Nephron (organoid): ENCODE measurements around the gene CYRIA.

Experiments used
- H3K27ac Mint-ChIP-seq, 3 experiments: 2 replicates each; pipeline ENCODE4 v1.8.0; 2020; ENCODE audit warnings: mixed read lengths in 3 of 3, mild to moderate bottlenecking in 2 of 3, moderate library complexity in 1 of 3
- H3K27me3 Mint-ChIP-seq: 2 replicates; pipeline ENCODE4 v1.8.0; 2021; ENCODE audit warnings: low read depth, mild to moderate bottlenecking, moderate library complexity, mixed read lengths
- H3K36me3 Mint-ChIP-seq: 2 replicates; pipeline ENCODE4 v1.8.0; 2020; ENCODE audit warnings: low read depth, mixed read lengths
- H3K4me1 Mint-ChIP-seq: 2 replicates; pipeline ENCODE4 v1.8.0; 2020; ENCODE audit warnings: mixed read lengths
- H3K4me3 Mint-ChIP-seq, 3 experiments: 2 replicates each; pipeline ENCODE4 v1.8.0; 2020; ENCODE audit warnings: mild to moderate bottlenecking in 3 of 3, mixed read lengths in 3 of 3, moderate library complexity in 2 of 3
- H3K9me3 Mint-ChIP-seq: 2 replicates; pipeline ENCODE4 v1.8.0; 2020; ENCODE audit warnings: mixed read lengths
- TF ChIP-seq, protein P1 (sequence below), 3 experiments: fragments of 200-600 bp; sonication (generic); IDR thresholded peaks; one replicate each; pipeline ENCODE4 v1.5.0; 2021; ENCODE audit warnings: antibody characterized with exemption in 3 of 3; ENCODE audit not compliant: unreplicated experiment in 3 of 3

CYRIA gene

DNA sequence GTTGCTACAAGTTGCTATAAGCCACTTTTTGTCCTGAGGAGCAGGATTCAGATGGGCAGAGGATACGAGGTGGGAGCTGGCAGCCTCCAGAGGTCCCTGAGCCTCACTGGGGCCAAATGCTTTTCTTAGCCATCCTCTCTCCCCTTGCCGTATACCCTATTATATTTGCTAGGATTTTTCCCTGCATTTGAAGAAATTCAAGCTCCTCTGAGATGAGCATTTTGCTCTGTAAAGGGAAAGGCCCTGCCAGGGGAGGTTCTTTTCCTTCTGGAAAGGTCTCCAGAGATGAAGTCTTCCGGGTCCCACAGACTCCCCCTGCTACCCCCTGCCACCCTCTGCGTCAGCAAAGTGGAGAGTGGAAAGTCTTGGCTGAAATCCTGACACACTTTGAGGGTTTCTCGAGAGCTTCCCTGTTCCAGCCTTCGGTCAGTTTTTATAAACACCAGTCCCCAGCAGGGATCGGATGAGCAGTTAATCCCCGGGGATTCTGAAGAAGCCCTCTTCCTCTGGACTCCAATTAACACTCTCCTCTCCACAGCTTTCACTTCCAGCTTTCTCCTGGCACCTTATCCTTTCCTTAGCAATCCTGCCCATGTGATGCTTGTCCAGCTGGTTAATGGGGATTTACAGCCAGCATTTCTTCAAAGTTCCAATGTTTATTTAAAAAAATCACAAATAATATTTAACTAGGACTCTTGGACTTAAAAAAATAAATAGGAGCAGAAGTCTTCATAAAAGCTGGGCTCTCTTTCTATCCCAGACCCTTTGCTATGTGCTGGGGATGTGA is 13.1 kb downstream of the CYRIA start:
- Mint-ChIP-seq H3K27ac (peak overlapping the region; percentile 58 to 73 (median 67)), H3K9me3 (no peaks in the 10 kb centered on the region), H3K4me3 (peak overlapping the region in 2 of 3 experiments; percentile 5 to 11), H3K4me1 (peaks cover 80% of the 10 kb centered on the region), H3K36me3 (no peaks in the 10 kb centered on the region), H3K27me3 (peaks cover 3% of the 10 kb centered on the region)
- TF ChIP-seq, protein P1, sequence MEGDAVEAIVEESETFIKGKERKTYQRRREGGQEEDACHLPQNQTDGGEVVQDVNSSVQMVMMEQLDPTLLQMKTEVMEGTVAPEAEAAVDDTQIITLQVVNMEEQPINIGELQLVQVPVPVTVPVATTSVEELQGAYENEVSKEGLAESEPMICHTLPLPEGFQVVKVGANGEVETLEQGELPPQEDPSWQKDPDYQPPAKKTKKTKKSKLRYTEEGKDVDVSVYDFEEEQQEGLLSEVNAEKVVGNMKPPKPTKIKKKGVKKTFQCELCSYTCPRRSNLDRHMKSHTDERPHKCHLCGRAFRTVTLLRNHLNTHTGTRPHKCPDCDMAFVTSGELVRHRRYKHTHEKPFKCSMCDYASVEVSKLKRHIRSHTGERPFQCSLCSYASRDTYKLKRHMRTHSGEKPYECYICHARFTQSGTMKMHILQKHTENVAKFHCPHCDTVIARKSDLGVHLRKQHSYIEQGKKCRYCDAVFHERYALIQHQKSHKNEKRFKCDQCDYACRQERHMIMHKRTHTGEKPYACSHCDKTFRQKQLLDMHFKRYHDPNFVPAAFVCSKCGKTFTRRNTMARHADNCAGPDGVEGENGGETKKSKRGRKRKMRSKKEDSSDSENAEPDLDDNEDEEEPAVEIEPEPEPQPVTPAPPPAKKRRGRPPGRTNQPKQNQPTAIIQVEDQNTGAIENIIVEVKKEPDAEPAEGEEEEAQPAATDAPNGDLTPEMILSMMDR (IDR thresholded peaks at IDR 0.05; ENCODE audit: unreplicated experiment in 3 of 3) = no peak

DNA sequence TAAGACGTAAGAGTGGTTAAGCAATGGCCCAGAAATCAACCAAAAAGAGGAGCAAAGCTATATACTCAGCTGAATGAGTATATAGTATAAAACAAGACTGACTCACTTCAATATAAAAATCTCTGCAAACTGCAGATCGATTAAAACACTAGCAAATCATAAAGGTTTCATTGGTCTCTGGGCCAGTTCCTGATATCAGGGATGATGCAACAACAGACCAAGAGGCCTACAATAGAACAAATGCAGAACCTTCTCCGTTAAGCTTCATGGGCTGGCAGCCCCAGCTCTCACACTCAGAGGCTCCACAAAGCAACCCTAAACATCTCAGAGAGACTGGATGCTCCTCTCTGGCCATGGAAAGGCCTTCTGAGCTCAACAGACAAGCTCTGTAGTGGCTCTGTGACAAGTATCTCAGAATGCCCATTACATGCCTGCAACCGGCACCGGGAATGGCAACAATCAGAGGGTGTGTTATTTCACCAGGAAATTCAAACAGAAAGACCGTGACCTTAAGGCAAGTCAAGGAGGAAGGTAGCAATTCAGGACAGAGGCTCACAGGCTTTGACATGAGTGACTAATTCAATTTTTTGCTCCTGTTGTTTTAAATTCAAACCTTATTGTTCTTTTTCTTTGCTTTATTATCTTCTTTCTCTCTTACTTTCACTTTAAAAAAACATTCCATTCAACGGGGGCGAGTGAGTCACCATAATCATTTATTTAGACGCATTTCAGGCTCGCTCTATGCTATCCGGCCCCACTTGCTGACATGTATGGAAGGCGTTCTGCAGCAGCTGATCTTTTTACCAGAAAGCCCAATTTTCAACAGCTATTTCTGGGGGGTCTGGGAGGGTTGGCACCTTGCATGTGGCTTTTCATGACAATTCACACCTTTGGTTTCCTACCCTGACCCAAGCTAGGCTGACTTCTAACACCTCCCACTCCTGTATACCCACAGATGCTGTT is 15.1 kb downstream of the CYRIA start:
- TF ChIP-seq, protein P1 (IDR thresholded peaks at IDR 0.05; ENCODE audit: unreplicated experiment in 3 of 3) = no peak
- peaks cover 78% of the 10 kb centered on the region for H3K4me1 Mint-ChIP-seq
- peaks cover 8% of the 10 kb centered on the region for H3K27me3 Mint-ChIP-seq
- peak overlapping the region in 2 of 3 experiments; percentile 56 to 85 for H3K27ac Mint-ChIP-seq
- H3K36me3 Mint-ChIP-seq = no peaks in the 10 kb centered on the region
- no peaks in the 10 kb centered on the region for H3K9me3 Mint-ChIP-seq
- H3K4me3 Mint-ChIP-seq = peak overlapping the region in 2 of 3 experiments; percentile 58 to 64

DNA sequence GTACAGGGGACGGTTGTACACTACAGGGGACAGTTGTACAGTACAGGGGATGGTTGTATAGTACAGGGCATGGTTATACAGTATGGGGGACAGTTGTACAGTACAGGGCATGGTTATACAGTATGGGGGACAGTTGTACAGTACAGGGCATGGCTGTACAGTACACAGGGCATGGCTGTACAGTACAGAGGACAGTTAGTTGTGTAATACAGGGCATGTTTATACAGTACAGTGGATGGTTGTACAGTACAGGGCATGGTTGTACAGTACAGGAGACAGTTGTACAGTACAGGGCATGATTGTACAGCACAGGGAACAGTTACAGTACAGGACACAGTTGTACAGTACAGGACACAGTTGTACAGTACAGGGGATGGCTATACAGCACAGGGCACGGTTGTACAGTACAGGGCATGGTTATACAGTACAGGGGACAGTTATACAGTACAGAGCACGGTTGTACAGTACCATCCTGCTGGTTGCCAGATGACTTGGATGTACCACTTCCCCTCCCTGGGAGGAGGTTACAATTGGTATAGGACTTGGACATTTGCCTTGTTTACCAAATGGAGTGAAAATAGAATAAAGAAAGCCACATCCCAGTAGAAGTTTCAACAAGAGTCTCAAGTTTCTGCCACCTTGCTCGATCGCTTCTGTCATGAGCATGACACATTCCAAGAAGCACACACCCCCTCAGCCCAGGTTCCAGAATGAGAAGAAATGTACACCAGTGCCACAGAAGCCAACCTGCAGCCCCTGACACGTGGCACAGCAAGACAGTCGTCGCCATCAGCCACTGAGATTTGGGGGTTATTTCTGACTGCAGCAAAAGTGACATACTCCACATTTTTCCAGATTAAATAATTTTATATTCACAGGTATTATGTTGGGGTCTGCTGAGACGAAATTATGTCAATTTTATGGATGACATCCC is 16.0 kb downstream of the CYRIA start:
- Mint-ChIP-seq H3K4me3 (no peak overlapping the region), H3K36me3 (no peaks in the 10 kb centered on the region), H3K27me3 (peaks cover 10% of the 10 kb centered on the region), H3K4me1 (peaks cover 75% of the 10 kb centered on the region), H3K9me3 (no peaks in the 10 kb centered on the region), H3K27ac (peak overlapping the region in 2 of 3 experiments; percentile 56 to 85)
- TF ChIP-seq, protein P1 (IDR thresholded peaks at IDR 0.05; ENCODE audit: unreplicated experiment in 3 of 3) = no peak

- no peak overlapping the region for H3K4me3 Mint-ChIP-seq
- peaks cover 72% of the 10 kb centered on the region for H3K4me1 Mint-ChIP-seq
- H3K36me3 Mint-ChIP-seq = no peaks in the 10 kb centered on the region
- peaks cover 10% of the 10 kb centered on the region for H3K27me3 Mint-ChIP-seq
- TF ChIP-seq, protein P1 (IDR thresholded peaks at IDR 0.05; ENCODE audit: unreplicated experiment in 3 of 3) = no peak
- no peak overlapping the region for H3K27ac Mint-ChIP-seq
- no peaks in the 10 kb centered on the region for H3K9me3 Mint-ChIP-seq
Observed at GRCh38 chr2:16647992-16648617, 17.5 kb downstream of the CYRIA start.
